Neural crest cell (in vitro differentiated cells): ENCODE measurements around the gene TIAM1. TPM values are rescaled to one million over a fixed set of nuclear protein-coding genes. Genes with fewer than 3 reads are reported as not detected.

ENCODE experiments used
- DNase-seq: peaks from one replicate; pipeline ENCODE4 v3.0.0; 2021; ENCODE audit warnings: low read depth, mixed read lengths, low spot score
- H3K27ac Mint-ChIP-seq: one replicate; pipeline ENCODE4 v1.8.0; 2021; ENCODE audit warnings: mild to moderate bottlenecking, mixed read lengths; ENCODE audit not compliant: unreplicated experiment
- H3K27me3 Mint-ChIP-seq: 2 replicates; pipeline ENCODE4 v1.8.0; 2021; ENCODE audit warnings: low read depth, mild to moderate bottlenecking, mixed read lengths
- H3K36me3 Mint-ChIP-seq: 2 replicates; pipeline ENCODE4 v1.8.0; 2021; ENCODE audit warnings: low read depth, mild to moderate bottlenecking, mixed read lengths
- H3K4me1 Mint-ChIP-seq: 2 replicates; pipeline ENCODE4 v1.8.0; 2021; ENCODE audit warnings: mixed read lengths
- H3K4me3 Mint-ChIP-seq: one replicate; pipeline ENCODE4 v1.8.0; 2021; ENCODE audit warnings: mild to moderate bottlenecking, mixed read lengths
- H3K9me3 Mint-ChIP-seq: 2 replicates; pipeline ENCODE4 v1.8.0; 2021; ENCODE audit warnings: mixed read lengths
- CTCF ChIP-seq: fragments of 200-600 bp; sonication (generic); conservative IDR thresholded peaks from 2 replicates; pipeline ENCODE4 v1.5.0; 2021; ENCODE audit warnings: antibody characterized with exemption, mild to moderate bottlenecking
- total RNA-seq: library from RNA; stranded (reverse); gene quantifications from 2 replicates; pipeline ENCODE4 v1.2.1, GENCODE V29; 2021

The TIAM1 gene
- total RNA-seq, 1 donor from 2014 or later: 53.6 TPM

GRCh38 chr21:31173881-31174555 is 170.0 kb downstream of the TIAM1 start:
- Mint-ChIP-seq H3K27me3 (no peaks in the 10 kb centered on the region), H3K4me3 (no peak overlapping the region), H3K27ac (peak overlapping the region; percentile 14), H3K36me3 (no peaks in the 10 kb centered on the region), H3K4me1 (peaks cover 25% of the 10 kb centered on the region), H3K9me3 (no peaks in the 10 kb centered on the region)
- TF ChIP-seq CTCF: no peak
- no peak for DNase-seq

- peaks cover 25% of the 10 kb centered on the region for H3K4me1 Mint-ChIP-seq
- no peaks in the 10 kb centered on the region for H3K36me3 Mint-ChIP-seq
- H3K27me3 Mint-ChIP-seq: no peaks in the 10 kb centered on the region
- TF ChIP-seq CTCF: no peak
- no peaks in the 10 kb centered on the region for H3K9me3 Mint-ChIP-seq
- H3K27ac Mint-ChIP-seq: no peak overlapping the region
- DNase-seq: no peak
- no peak overlapping the region for H3K4me3 Mint-ChIP-seq
These were observed 171.7 kb downstream of the TIAM1 start for GRCh38 chr21:31172328-31172727.

- peaks cover 28% of the 10 kb centered on the region for H3K4me1 Mint-ChIP-seq
- H3K36me3 Mint-ChIP-seq: peaks cover 6% of the 10 kb centered on the region
- H3K9me3 Mint-ChIP-seq: no peaks in the 10 kb centered on the region
- H3K27me3 Mint-ChIP-seq: no peaks in the 10 kb centered on the region
- TF ChIP-seq CTCF: no peak
- H3K27ac Mint-ChIP-seq: no peak overlapping the region
- H3K4me3 Mint-ChIP-seq: no peak overlapping the region
- DNase-seq: no peak
These were observed 179.1 kb downstream of the TIAM1 start for GRCh38 chr21:31164713-31165694.

- no peak for DNase-seq
- Mint-ChIP-seq H3K27ac (no peak overlapping the region), H3K9me3 (no peaks in the 10 kb centered on the region), H3K4me1 (peaks cover 39% of the 10 kb centered on the region), H3K36me3 (peaks cover 7% of the 10 kb centered on the region), H3K27me3 (no peaks in the 10 kb centered on the region), H3K4me3 (peak overlapping the region; percentile 49)
- no peak for TF ChIP-seq CTCF
These were observed 181.2 kb downstream of the TIAM1 start for GRCh38 chr21:31162827-31163226.

GRCh38 chr21:31162079-31162699 is 181.9 kb downstream of the TIAM1 start:
- peaks cover 39% of the 10 kb centered on the region for H3K4me1 Mint-ChIP-seq
- H3K27ac Mint-ChIP-seq: no peak overlapping the region
- peaks cover 11% of the 10 kb centered on the region for H3K36me3 Mint-ChIP-seq
- no peak for DNase-seq
- H3K4me3 Mint-ChIP-seq: no peak overlapping the region
- H3K27me3 Mint-ChIP-seq: no peaks in the 10 kb centered on the region
- no peaks in the 10 kb centered on the region for H3K9me3 Mint-ChIP-seq
- TF ChIP-seq CTCF: no peak
